Omental fat pad (tissue), 4 donors: ENCODE measurements around the gene LAGE3. TPM values are rescaled to one million over a fixed set of nuclear protein-coding genes. Genes with fewer than 3 reads are reported as not detected.

Experiments
- ATAC-seq: fragments of 150-250 bp; one replicate; pipeline ENCODE4 v1.9.1; 2016; ENCODE audit warnings: mild to moderate bottlenecking, moderate library complexity; ENCODE audit not compliant: low FRiP score
- DNase-seq: peaks from one replicate; pipeline ENCODE4 v3.0.0-alpha.2; 2019; ENCODE audit warnings: low spot score
- total RNA-seq, 4 donors: library from RNA; depleted of rRNA; stranded (reverse); fragments of >200 nt; gene quantifications; one replicate each; pipeline ENCODE4 v1.1.0, GENCODE V29; 2016
- TF ChIP-seq, protein P1 (sequence below), 3 donors: fragments of 450-650 bp; IDR thresholded peaks; one replicate each; pipeline ENCODE4 v1.5.1; 2016 to 2017; ENCODE audit warnings: antibody characterized with exemption in 3 of 3, mild to moderate bottlenecking in 3 of 3, moderate library complexity in 2 of 3

LAGE3 gene
- total RNA-seq, 4 donors from 2014 or later, result 12.0 to 26.6 (median 19.7) TPM

DNA sequence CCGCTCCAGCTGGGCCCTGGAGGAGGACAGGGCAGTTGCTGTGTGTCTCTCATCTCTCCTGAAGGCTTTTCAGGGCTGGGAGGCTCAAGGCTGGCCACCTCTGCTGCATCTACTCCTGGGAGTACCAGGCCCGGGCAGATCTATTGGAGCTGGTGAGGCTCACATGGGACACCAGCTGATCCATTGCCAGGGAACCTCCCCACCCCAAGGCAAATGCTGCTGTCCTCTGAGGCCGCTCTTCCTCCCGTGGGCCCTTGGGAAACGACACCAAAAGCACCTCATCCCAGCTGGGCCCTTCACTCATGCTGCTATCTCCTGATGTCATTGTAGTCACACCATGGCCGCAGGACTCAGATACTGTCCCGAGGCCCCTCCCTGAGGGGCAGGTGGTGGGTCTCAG, 3.7 kb upstream of the LAGE3 start:
- TF ChIP-seq, protein P1, sequence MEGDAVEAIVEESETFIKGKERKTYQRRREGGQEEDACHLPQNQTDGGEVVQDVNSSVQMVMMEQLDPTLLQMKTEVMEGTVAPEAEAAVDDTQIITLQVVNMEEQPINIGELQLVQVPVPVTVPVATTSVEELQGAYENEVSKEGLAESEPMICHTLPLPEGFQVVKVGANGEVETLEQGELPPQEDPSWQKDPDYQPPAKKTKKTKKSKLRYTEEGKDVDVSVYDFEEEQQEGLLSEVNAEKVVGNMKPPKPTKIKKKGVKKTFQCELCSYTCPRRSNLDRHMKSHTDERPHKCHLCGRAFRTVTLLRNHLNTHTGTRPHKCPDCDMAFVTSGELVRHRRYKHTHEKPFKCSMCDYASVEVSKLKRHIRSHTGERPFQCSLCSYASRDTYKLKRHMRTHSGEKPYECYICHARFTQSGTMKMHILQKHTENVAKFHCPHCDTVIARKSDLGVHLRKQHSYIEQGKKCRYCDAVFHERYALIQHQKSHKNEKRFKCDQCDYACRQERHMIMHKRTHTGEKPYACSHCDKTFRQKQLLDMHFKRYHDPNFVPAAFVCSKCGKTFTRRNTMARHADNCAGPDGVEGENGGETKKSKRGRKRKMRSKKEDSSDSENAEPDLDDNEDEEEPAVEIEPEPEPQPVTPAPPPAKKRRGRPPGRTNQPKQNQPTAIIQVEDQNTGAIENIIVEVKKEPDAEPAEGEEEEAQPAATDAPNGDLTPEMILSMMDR (IDR thresholded peaks at IDR 0.05), result no peak
- ATAC-seq (no peak), DNase-seq (no peak)

DNA sequence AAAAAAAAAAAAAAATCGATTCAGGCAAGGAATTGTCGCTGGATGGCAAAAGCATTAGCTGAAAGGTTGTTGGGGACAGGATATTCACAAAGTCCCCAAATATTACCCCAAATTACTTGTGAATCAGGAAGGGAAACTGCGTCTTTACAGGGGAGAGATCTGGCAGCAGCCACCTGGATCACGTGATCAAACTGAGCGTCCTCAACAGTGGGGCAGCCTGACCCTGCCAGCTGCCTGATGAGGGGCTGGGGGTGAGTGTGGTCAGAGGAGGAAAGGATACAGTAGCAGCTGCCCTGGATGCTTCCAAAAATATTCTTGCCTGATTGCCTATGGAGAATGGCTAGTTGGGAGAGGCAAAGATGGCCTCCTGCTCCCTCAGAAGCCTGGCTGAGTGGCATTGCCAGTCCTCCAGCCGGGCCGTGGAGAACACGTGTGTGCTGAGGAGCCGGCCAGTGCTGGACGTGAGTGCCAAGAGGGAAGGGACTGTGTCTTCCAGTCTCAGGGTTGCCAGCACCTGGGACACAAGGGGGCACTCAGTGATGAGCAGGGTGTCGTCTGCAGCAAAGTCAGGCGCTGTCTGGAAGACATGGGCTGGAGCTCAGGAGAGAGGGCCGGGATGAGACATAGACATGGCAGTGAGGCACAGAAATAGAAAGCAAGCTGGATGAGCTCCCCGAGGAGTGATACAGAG, 3.0 kb upstream of the LAGE3 start:
- DNase-seq (no peak), ATAC-seq (no peak)
- TF ChIP-seq, protein P1 (IDR thresholded peaks at IDR 0.05), result no peak

DNA sequence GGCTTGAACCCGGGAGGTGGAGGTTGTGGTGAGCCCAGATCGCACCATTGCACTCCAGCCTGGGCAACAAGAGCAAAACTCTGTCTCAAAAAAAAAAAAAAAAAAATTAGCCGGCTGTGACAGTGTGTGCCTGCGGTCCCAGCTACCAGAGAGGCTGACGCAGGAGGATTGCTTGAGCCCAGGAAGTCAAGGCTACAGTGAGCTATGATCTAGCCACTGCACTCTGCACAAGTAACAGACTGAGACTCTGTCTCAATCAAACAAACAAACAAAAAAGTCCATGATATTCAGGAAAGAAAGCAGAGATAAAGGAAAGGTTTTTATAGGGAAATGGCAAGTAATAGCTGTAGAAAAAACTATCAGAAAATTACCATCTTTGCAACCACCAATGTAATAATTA, 2.1 kb upstream of the LAGE3 start:
- ATAC-seq (no peak), DNase-seq (no peak)
- TF ChIP-seq, protein P1 (IDR thresholded peaks at IDR 0.05), result no peak

DNA sequence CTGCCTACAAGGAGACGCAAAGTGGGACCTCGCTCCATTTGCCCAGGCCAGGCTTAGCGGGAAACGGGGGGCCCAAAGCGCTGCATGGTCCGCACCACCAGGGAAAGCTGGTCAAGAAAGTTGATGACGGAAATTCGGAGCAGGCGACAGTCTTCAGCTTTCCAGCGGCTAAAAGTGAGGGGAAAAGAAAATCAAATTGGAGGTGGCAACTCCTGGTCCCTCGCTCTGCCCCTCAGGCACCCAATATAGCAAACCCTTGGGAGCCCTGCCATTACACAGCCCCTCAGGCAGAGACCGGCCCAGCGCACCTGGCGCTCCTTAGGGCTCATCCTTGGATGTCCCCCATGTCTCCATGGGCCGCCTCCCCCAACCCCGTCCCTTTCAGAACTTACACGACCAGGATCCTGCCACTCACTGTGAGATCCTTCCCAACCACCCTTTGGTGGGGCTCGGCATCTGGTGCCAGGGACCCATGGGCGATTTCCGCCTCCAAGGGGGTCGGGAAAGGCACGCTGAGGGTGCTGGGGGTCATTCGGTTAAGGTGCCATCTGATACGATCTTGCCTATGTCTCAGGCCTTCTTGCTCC, 1.1 kb downstream of the LAGE3 start:
- no peak for DNase-seq
- ATAC-seq, result no peak

DNA sequence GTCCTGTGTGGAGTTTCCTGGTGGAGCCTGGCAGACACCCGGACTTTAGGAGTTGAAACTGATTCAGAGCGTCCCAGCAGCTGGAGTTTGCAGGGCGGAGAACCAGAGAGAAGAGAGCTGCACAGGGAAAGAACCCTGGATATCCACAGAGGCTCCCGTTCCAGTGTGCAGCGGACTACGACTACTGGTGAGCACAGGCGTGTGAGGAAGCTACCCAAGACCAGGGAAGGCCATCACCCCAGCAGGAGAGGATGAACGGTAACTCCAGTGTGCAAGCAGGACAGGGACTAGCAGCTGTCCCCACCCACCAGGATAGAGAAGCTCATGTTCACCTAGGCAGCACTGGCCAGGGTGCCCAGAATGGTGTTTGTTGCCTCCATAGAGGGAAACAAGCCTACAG, 2.3 kb downstream of the LAGE3 start:
- TF ChIP-seq, protein P1 (IDR thresholded peaks at IDR 0.05), result no peak
- ATAC-seq (no peak), DNase-seq (no peak)

More for the DNA sequence above, 1.1 kb downstream of the LAGE3 start:
- TF ChIP-seq, protein P1 (IDR thresholded peaks at IDR 0.05), result no peak

DNA sequence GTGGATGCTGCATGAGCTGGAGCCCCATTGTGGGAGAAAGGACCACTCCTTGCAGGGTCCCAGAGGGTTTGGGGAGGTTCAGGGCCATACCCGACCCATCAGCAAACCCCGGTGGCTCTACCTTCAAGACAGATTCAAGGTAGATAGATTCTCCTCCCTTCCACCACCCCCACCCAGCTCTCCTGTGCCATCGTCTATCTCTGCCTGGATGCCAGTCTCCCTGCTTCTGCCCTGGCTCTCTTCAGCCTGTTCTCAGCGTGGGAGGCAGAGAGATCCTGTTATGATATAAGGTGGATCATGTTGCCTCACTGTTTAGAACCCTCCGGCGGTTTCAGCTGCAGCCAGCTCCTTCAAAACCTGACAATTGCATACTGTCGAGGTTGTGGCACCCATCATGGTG, 5.4 kb downstream of the LAGE3 start:
- no peak for DNase-seq
- TF ChIP-seq, protein P1 (IDR thresholded peaks at IDR 0.05), result no peak
- no peak for ATAC-seq
